CD14-positive monocyte (primary cell): Measurements from ENCODE around the gene CACNA2D2. TPM values are rescaled to one million over a fixed set of nuclear protein-coding genes. Genes with fewer than 3 reads are reported as not detected.
A peak's percentile ranks its signal among the peaks of the same experiment; 100 is the strongest.

ENCODE experiments used
- DNase-seq, 3 donors: peaks; one replicate each; pipeline ENCODE4 v3.0.0-alpha.2; 2011 to 2022
- H2AFZ ChIP-seq: 2 replicates; pipeline ENCODE4 v1.6.0; 2012; ENCODE audit warnings: mild to moderate bottlenecking, low read depth, low read length, inconsistent platforms; ENCODE audit not compliant: insufficient read depth, poor library complexity, severe bottlenecking
- H3K27ac ChIP-seq, 2 donors: 1 replicate in 1 of 2; 2 replicates in 1 of 2; pipeline ENCODE4 v1.5.1; 2012 to 2013; ENCODE audit warnings: low read length in 2 of 2, control low read depth in 1 of 2, inconsistent platforms in 1 of 2, low read depth in 1 of 2, mild to moderate bottlenecking in 1 of 2
- H3K27me3 ChIP-seq, 2 donors: one replicate each; pipeline versions ENCODE4 v1.6.0 to v1.6.1; 2011 to 2013; ENCODE audit warnings: low read length in 2 of 2; ENCODE audit not compliant: control insufficient read depth in 2 of 2, insufficient read depth in 2 of 2
- H3K36me3 ChIP-seq, 2 donors: replicated peaks in 1 of 2; 1 replicate in 1 of 2; 2 replicates in 1 of 2; pipeline versions ENCODE4 v1.5.1 to v1.6.1; 2012 to 2013; ENCODE audit warnings: low read length in 2 of 2, control low read depth in 1 of 2, inconsistent platforms in 1 of 2, mild to moderate bottlenecking in 1 of 2; ENCODE audit not compliant: insufficient read depth in 2 of 2, control insufficient read depth in 1 of 2
- H3K4me1 ChIP-seq, 2 donors: 1 replicate in 1 of 2; 2 replicates in 1 of 2; pipeline versions ENCODE4 v1.5.1 to v1.6.1; 2012 to 2013; ENCODE audit warnings: low read length in 2 of 2, control low read depth in 1 of 2, inconsistent platforms in 1 of 2, mild to moderate bottlenecking in 1 of 2, moderate library complexity in 1 of 2; ENCODE audit not compliant: insufficient read depth in 2 of 2, control insufficient read depth in 1 of 2
- H3K4me2 ChIP-seq: replicated peaks from 2 replicates; pipeline ENCODE3; 2012; ENCODE audit warnings: low read length, moderate library complexity, mild to moderate bottlenecking; ENCODE audit not compliant: poor library complexity, severe bottlenecking; ENCODE audit errors: extremely low read depth
- H3K4me3 ChIP-seq, 3 experiments: fragments of 200-600 bp in 1 of 3; sonication (generic) in 1 of 3; replicated peaks in 1 of 3; 1 replicate in 2 of 3; 2 replicates in 1 of 3; pipeline ENCODE4 v1.5.1; 2011 to 2013; ENCODE audit warnings: low read length in 3 of 3, mild to moderate bottlenecking in 3 of 3, control low read depth in 2 of 3, low read depth in 2 of 3, inconsistent platforms in 1 of 3, moderate library complexity in 1 of 3
- H3K79me2 ChIP-seq: 2 replicates; pipeline ENCODE4 v1.6.0; 2012; ENCODE audit warnings: mild to moderate bottlenecking, control low read depth, inconsistent platforms, low read length, moderate library complexity; ENCODE audit not compliant: insufficient read depth
- H3K9ac ChIP-seq: 2 replicates; pipeline ENCODE4 v1.6.0; 2017; ENCODE audit warnings: low read length, mild to moderate bottlenecking; ENCODE audit not compliant: insufficient read depth, poor library complexity, severe bottlenecking
- H3K9me3 ChIP-seq, 2 donors: replicated peaks in 1 of 2; 1 replicate in 1 of 2; 2 replicates in 1 of 2; pipeline versions ENCODE4 v1.5.1 to v1.6.1; 2012 to 2013; ENCODE audit warnings: low read length in 2 of 2, control low read depth in 1 of 2; ENCODE audit not compliant: control insufficient read depth in 1 of 2, insufficient read depth in 1 of 2
- H4K20me1 ChIP-seq: 2 replicates; pipeline ENCODE4 v1.6.0; 2012; ENCODE audit warnings: mild to moderate bottlenecking, low read length, control low read depth, moderate library complexity; ENCODE audit not compliant: insufficient read depth
- H3K27ac Mint-ChIP-seq, 7 donors: one replicate each; pipeline ENCODE4 v1.8.0; 2020; ENCODE audit warnings: mild to moderate bottlenecking in 7 of 7, mixed read lengths in 7 of 7, moderate library complexity in 6 of 7, inconsistent platforms in 2 of 7
- H3K27me3 Mint-ChIP-seq, 3 donors: one replicate each; pipeline ENCODE4 v1.8.0; 2021 to 2022; ENCODE audit warnings: low read depth in 3 of 3, mild to moderate bottlenecking in 3 of 3, mixed read lengths in 3 of 3, moderate library complexity in 3 of 3, inconsistent platforms in 1 of 3
- H3K36me3 Mint-ChIP-seq, 2 donors: one replicate each; pipeline ENCODE4 v1.8.0; 2020; ENCODE audit warnings: mixed read lengths in 2 of 2, inconsistent platforms in 1 of 2, mild to moderate bottlenecking in 1 of 2
- H3K4me1 Mint-ChIP-seq: one replicate; pipeline ENCODE4 v1.8.0; 2020; ENCODE audit warnings: mild to moderate bottlenecking, mixed read lengths
- H3K4me3 Mint-ChIP-seq, 2 donors: one replicate each; pipeline ENCODE4 v1.8.0; 2020; ENCODE audit warnings: mild to moderate bottlenecking in 2 of 2, mixed read lengths in 2 of 2, moderate library complexity in 1 of 2
- H3K9me3 Mint-ChIP-seq, 7 donors: one replicate each; pipeline ENCODE4 v1.8.0; 2020 to 2022; ENCODE audit warnings: mixed read lengths in 7 of 7, mild to moderate bottlenecking in 6 of 7, moderate library complexity in 6 of 7, inconsistent platforms in 2 of 7
- CTCF ChIP-seq: fragments of 200-600 bp; IDR thresholded peaks from one replicate; pipeline ENCODE4 v1.8.0; 2022; ENCODE audit warnings: antibody characterized with exemption, mild to moderate bottlenecking
- WGBS: methylation state at CpG from one replicate; pipeline ENCODE4 v1.1.5; 2013; ENCODE audit warnings: missing lambda C conversion rate; ENCODE audit not compliant: insufficient coverage; 5-methylcytosine and 5-hydroxymethylcytosine counted together
- intact Hi-C, 2 donors: fragments of 100-400 bp; cut with micrococcal nuclease; formaldehyde crosslinking; loops; one replicate each; pipeline versions ENCODE4 v1.15.0 to v1.15.1; 2023
- polyA plus RNA-seq, 3 donors: library from polyadenylated mRNA; depleted of rRNA in 1 of 3; unstranded in 2 of 3; stranded (reverse) in 1 of 3; fragments of 300-500 nt in 2 of 3; fragments of >200 nt in 1 of 3; fragmentation: Illumina TruSeq in 2 of 3; gene quantifications; 1 replicate in 2 of 3; 2 replicates in 1 of 3; pipeline ENCODE4 v1.2.3, GENCODE V29; 2012 to 2021

Gene CACNA2D2
- polyA plus RNA-seq, 3 donors = 0.09 to 0.16 TPM; not detected in 1

- Histone ChIP-seq H3K9ac (no peak overlapping the region), H3K36me3 (no peaks in the 10 kb centered on the region)
- 80% methylated on average over 9 of the region's 9 CpGs for WGBS
Observed at GRCh38 chr3:50533807-50534461, 30.5 kb upstream of the CACNA2D2 start.

DNA sequence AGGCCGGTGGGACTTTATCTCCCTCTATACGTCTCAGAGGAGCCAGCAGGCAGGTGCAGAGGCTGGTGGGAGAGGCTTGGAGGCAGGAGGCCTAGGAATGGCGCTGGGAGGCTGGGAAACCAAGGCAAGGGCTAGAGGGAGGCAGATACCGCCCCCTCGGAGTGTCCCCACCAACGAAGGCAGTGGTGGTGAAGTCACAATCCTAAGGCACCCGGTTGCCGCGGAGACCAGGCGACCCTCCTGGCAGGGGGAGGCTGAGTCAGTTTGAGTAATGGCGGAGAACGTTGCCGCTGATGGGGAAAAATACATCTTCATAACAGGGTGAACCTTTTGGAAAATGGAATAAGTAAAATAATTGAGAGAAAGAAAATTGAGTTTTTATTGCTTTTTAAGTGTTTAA is 29.9 kb upstream of the CACNA2D2 start:
- Histone ChIP-seq H3K4me2 (no peak overlapping the region), H4K20me1 (no peaks in the 10 kb centered on the region), H3K9ac (no peak overlapping the region), H3K9me3 (no peaks in the 10 kb centered on the region), H3K4me1 (no peaks in the 10 kb centered on the region), H3K27me3 (peaks cover 0 to 26% of the 10 kb centered on the region in 2 donors), H2AFZ (no peak overlapping the region), H3K27ac (no peak overlapping the region), H3K36me3 (no peaks in the 10 kb centered on the region), H3K4me3 (no peak overlapping the region), H3K79me2 (no peaks in the 10 kb centered on the region)
- Mint-ChIP-seq H3K4me3 (no peak overlapping the region), H3K27ac (no peak overlapping the region), H3K27me3 (peaks cover 20 to 42% (median 38%) of the 10 kb centered on the region in 3 donors), H3K36me3 (no peaks in the 10 kb centered on the region), H3K4me1 (no peaks in the 10 kb centered on the region), H3K9me3 (peaks cover 0 to 2% (median 0%) of the 10 kb centered on the region in 7 donors)
- no peak for TF ChIP-seq CTCF
- intact Hi-C loops = no loop called here
- DNase-seq = no peak
- 86% methylated on average over 4 of the region's 13 CpGs for WGBS

More at GRCh38 chr3:50533807-50534461, 30.5 kb upstream of the CACNA2D2 start:
- Histone ChIP-seq H3K4me2 (no peak overlapping the region), H3K4me3 (no peak overlapping the region), H3K9me3 (no peaks in the 10 kb centered on the region), H3K27me3 (peaks cover 0 to 29% of the 10 kb centered on the region in 2 donors), H2AFZ (no peak overlapping the region), H3K79me2 (no peaks in the 10 kb centered on the region), H3K27ac (no peak overlapping the region), H4K20me1 (no peaks in the 10 kb centered on the region), H3K4me1 (no peaks in the 10 kb centered on the region)
- no peak for TF ChIP-seq CTCF
- Mint-ChIP-seq H3K27me3 (peaks cover 20 to 42% (median 42%) of the 10 kb centered on the region in 3 donors), H3K36me3 (no peaks in the 10 kb centered on the region), H3K4me3 (no peak overlapping the region), H3K9me3 (peaks cover 0 to 2% (median 0%) of the 10 kb centered on the region in 7 donors), H3K4me1 (no peaks in the 10 kb centered on the region), H3K27ac (peak overlapping the region in 3 of 7 donors; percentile 63 to 80 (median 71))
- intact Hi-C loops = no loop called here
- DNase-seq = no peak
